ENCODE measurements around the gene IFNG. TPM values are rescaled to one million over a fixed set of nuclear protein-coding genes. Genes with fewer than 3 reads are reported as not detected.
"Not testable (repeated sequence)": the region's sequence is repeated elsewhere in the genome, so short reads cannot be mapped to it uniquely, and the experiment has no call there.

Gene IFNG
- total RNA-seq, 1 donor, result not detected

DNA sequence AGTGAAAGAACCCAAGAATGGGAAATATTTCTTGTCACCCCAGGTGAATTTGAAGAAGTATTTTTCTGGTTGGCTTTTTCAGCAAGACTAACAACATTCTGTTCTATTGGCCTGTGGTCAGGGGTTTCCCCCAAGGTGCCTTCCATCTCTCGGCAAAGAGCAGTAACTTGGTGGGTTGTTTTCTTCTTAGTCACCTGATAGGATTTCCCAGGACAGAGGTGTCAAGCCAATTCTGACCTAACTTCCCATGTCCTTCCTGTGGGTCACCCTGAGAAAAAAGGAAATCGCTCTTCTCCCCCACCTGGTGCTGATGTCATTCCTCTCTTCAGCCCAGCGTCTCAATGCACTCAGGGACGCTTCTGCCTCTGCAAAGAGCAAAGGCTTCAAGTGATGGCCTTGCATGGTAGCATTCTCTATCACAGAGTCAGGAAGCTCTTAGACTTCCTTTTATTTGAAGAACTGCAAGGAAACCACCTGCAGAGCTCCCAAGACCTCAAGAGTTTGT is 16.1 kb upstream of the IFNG start:
- H3K9me3 ChIP-seq (ENCODE audit: low read depth, low read length), result no peaks in the 10 kb centered on the region

DNA sequence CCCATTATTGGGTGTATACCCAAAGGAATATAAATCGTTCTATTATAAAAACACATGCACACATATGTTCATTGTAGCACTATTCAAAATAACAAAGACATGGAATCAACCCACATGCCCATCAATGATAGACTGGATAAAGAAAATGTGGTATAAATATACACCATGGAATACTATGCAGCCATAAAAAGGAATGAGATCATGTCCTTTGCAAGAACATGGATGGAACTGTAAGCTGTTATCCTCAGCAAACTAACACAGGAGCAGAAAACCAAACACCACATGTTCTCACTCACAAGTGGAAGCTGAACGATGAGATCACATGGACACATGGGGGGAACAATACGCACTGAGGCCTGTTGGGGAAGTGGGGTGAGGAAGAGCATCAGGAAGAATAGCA is 15.2 kb upstream of the IFNG start:
- not testable (repeated sequence) for H2AFZ ChIP-seq (ENCODE audit: low read length); H3K27me3 ChIP-seq (ENCODE audit: insufficient read depth, low read length); DNase-seq (ENCODE audit: insufficient read length, low spot score, missing footprints); H3K4me3 ChIP-seq (ENCODE audit: insufficient read depth, low read length); H3K79me2 ChIP-seq (ENCODE audit: insufficient read depth, low read length); H3K4me2 ChIP-seq (ENCODE audit: insufficient read depth, low read length); H3K9me3 ChIP-seq (ENCODE audit: low read depth, low read length); H4K20me1 ChIP-seq (ENCODE audit: insufficient read depth, low read length); H3K4me1 ChIP-seq (ENCODE audit: insufficient read depth, low read length); H3K36me3 ChIP-seq (ENCODE audit: insufficient read depth, low read length); H3K27ac ChIP-seq (ENCODE audit: low read depth, low read length)

More for the DNA sequence above, 16.1 kb upstream of the IFNG start:
- TF ChIP-seq, protein P1, sequence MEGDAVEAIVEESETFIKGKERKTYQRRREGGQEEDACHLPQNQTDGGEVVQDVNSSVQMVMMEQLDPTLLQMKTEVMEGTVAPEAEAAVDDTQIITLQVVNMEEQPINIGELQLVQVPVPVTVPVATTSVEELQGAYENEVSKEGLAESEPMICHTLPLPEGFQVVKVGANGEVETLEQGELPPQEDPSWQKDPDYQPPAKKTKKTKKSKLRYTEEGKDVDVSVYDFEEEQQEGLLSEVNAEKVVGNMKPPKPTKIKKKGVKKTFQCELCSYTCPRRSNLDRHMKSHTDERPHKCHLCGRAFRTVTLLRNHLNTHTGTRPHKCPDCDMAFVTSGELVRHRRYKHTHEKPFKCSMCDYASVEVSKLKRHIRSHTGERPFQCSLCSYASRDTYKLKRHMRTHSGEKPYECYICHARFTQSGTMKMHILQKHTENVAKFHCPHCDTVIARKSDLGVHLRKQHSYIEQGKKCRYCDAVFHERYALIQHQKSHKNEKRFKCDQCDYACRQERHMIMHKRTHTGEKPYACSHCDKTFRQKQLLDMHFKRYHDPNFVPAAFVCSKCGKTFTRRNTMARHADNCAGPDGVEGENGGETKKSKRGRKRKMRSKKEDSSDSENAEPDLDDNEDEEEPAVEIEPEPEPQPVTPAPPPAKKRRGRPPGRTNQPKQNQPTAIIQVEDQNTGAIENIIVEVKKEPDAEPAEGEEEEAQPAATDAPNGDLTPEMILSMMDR (IDR thresholded peaks at IDR 0.05; ENCODE audit: extremely low read depth, low read depth, low read length), result no peak
- no peak overlapping the region for H3K27ac ChIP-seq (ENCODE audit: low read depth, low read length)
- DNase-seq (ENCODE audit: insufficient read length, low spot score, missing footprints), result no peak
- no peaks in the 10 kb centered on the region for H4K20me1 ChIP-seq (ENCODE audit: insufficient read depth, low read length)
- no peaks in the 10 kb centered on the region for H3K36me3 ChIP-seq (ENCODE audit: insufficient read depth, low read length)
- H3K79me2 ChIP-seq (ENCODE audit: insufficient read depth, low read length), result no peaks in the 10 kb centered on the region
- H3K4me3 ChIP-seq (ENCODE audit: insufficient read depth, low read length), result no peak overlapping the region
- H3K4me2 ChIP-seq (ENCODE audit: insufficient read depth, low read length), result no peak overlapping the region
- H2AFZ ChIP-seq (ENCODE audit: low read length), result no peak overlapping the region
- H3K27me3 ChIP-seq (ENCODE audit: insufficient read depth, low read length), result no peaks in the 10 kb centered on the region
- H3K4me1 ChIP-seq (ENCODE audit: insufficient read depth, low read length), result no peaks in the 10 kb centered on the region

DNA sequence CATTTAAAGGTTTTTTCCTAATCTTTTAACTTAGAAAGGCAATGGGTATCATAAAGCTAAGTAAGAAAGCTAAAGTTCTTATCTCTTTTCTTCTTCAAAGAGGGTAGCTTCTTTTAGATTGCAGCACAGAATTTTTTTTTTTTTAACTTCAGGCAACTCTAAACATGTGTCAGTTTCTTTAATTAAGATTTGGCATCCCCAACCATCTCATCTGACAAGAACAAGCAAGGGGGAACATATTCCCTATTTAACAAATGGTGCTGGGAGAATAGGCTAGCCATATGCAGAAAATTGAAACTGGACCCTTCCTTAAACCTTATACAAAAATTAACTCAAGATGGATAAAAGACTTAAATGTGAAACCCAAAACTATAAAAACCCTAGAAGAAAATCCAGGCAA is 14.3 kb upstream of the IFNG start:
- no peaks in the 10 kb centered on the region for H3K4me1 ChIP-seq (ENCODE audit: insufficient read depth, low read length)
- no peaks in the 10 kb centered on the region for H3K36me3 ChIP-seq (ENCODE audit: insufficient read depth, low read length)
- TF ChIP-seq, protein P1 (IDR thresholded peaks at IDR 0.05; ENCODE audit: extremely low read depth, low read depth, low read length), result no peak
- H2AFZ ChIP-seq (ENCODE audit: low read length), result no peak overlapping the region
- H3K4me3 ChIP-seq (ENCODE audit: insufficient read depth, low read length), result no peak overlapping the region
- H4K20me1 ChIP-seq (ENCODE audit: insufficient read depth, low read length), result no peaks in the 10 kb centered on the region
- H3K27ac ChIP-seq (ENCODE audit: low read depth, low read length), result no peak overlapping the region
- H3K4me2 ChIP-seq (ENCODE audit: insufficient read depth, low read length), result no peak overlapping the region
- H3K79me2 ChIP-seq (ENCODE audit: insufficient read depth, low read length), result no peaks in the 10 kb centered on the region
- DNase-seq (ENCODE audit: insufficient read length, low spot score, missing footprints), result no peak
- H3K27me3 ChIP-seq (ENCODE audit: insufficient read depth, low read length), result peaks cover 1% of the 10 kb centered on the region
- no peaks in the 10 kb centered on the region for H3K9me3 ChIP-seq (ENCODE audit: low read depth, low read length)

DNA sequence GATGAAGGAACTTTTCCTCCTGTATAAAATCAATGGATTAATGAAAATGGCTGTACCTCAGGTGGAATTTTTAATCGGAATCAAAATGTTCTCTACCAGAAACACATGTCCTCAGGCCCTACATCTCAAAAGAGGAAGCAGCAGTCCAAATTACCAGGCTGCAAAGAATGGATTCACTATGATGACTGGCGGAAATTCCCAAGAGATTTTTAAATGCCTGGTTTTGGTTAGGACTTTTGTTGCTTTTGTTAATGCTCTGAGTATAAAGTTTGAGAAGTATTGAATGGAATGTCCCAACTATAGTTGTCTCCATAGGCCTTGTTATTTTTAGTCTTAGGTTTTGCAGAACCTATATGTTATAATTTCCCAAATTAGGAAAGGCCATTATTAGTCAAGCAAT is 11.2 kb upstream of the IFNG start:
- Histone ChIP-seq H4K20me1 (ENCODE audit: insufficient read depth, low read length) (no peaks in the 10 kb centered on the region), H3K4me3 (ENCODE audit: insufficient read depth, low read length) (no peak overlapping the region), H3K27me3 (ENCODE audit: insufficient read depth, low read length) (peaks cover 5% of the 10 kb centered on the region), H2AFZ (ENCODE audit: low read length) (no peak overlapping the region), H3K79me2 (ENCODE audit: insufficient read depth, low read length) (no peaks in the 10 kb centered on the region), H3K9me3 (ENCODE audit: low read depth, low read length) (no peaks in the 10 kb centered on the region), H3K27ac (ENCODE audit: low read depth, low read length) (no peak overlapping the region), H3K4me1 (ENCODE audit: insufficient read depth, low read length) (no peaks in the 10 kb centered on the region), H3K36me3 (ENCODE audit: insufficient read depth, low read length) (no peaks in the 10 kb centered on the region), H3K4me2 (ENCODE audit: insufficient read depth, low read length) (no peak overlapping the region)
- TF ChIP-seq, protein P1 (IDR thresholded peaks at IDR 0.05; ENCODE audit: extremely low read depth, low read depth, low read length), result no peak
- no peak for DNase-seq (ENCODE audit: insufficient read length, low spot score, missing footprints)
